Subcutaneous abdominal adipose tissue (tissue), 5 donors: ENCODE data around the gene ABHD12B.
A peak's percentile ranks its signal among the peaks of the same experiment; 100 is the strongest.

Experiments
- H3K27ac ChIP-seq: one replicate; pipeline ENCODE4 v1.7.0; 2013; ENCODE audit warnings: low read depth, mild to moderate bottlenecking, inconsistent platforms, low read length, moderate library complexity
- H3K27me3 ChIP-seq, 5 donors: one replicate each; pipeline ENCODE4 v1.7.0; 2013; ENCODE audit warnings: low read length in 5 of 5, inconsistent platforms in 1 of 5; ENCODE audit not compliant: control insufficient read depth in 5 of 5, insufficient read depth in 4 of 5
- H3K36me3 ChIP-seq, 5 donors: one replicate each; pipeline ENCODE4 v1.7.0; 2013; ENCODE audit warnings: low read length in 5 of 5; ENCODE audit not compliant: control insufficient read depth in 5 of 5, insufficient read depth in 5 of 5
- H3K4me1 ChIP-seq, 5 donors: one replicate each; pipeline ENCODE4 v1.7.0; 2013; ENCODE audit warnings: low read length in 5 of 5, mild to moderate bottlenecking in 3 of 5, moderate library complexity in 1 of 5; ENCODE audit not compliant: control insufficient read depth in 5 of 5, insufficient read depth in 5 of 5
- H3K4me3 ChIP-seq, 5 donors: one replicate each; pipeline ENCODE4 v1.7.0; 2013; ENCODE audit warnings: low read length in 5 of 5, low read depth in 1 of 5
- H3K9ac ChIP-seq, 5 donors: one replicate each; pipeline ENCODE4 v1.7.0; 2013; ENCODE audit warnings: low read length in 5 of 5, mild to moderate bottlenecking in 4 of 5, moderate library complexity in 3 of 5
- H3K9me3 ChIP-seq, 5 donors: one replicate each; pipeline ENCODE4 v1.7.0; 2013; ENCODE audit warnings: low read length in 5 of 5; ENCODE audit not compliant: control insufficient read depth in 5 of 5
- donor health status: healthy.
- donor health status: healthy.
- donor health status: healthy.
- donor health status: healthy.
- donor health status: healthy.

The ABHD12B gene

GRCh38 chr14:50839048-50839447 is 32.8 kb upstream of the ABHD12B start:
- no peak overlapping the region for H3K4me3 ChIP-seq
- no peak overlapping the region for H3K9ac ChIP-seq
- no peaks in the 10 kb centered on the region for H3K36me3 ChIP-seq
- H3K9me3 ChIP-seq: no peaks in the 10 kb centered on the region
- H3K27me3 ChIP-seq: peaks cover 0 to 3% (median 0%) of the 10 kb centered on the region in 5 donors
- H3K4me1 ChIP-seq: no peaks in the 10 kb centered on the region
- H3K27ac ChIP-seq: no peak overlapping the region

DNA sequence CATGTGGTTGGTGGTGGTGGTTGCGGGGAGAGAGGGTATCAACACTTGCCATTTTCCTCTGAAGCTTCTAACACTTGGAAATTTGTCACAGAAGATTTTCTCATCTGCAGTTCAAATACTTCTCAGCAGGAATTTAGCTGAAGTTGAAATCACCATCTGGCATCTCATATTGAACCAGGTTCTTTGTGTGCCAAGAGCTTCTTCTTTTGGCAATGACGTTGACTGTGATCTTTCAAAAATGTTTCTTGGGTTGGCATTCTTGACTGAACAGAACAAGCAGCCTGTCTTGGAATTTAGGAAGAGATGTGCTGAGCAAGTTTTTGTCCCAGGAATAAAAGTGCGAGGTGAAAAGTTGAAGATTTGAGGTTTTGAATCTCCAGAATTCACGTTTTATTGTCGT is 32.2 kb upstream of the ABHD12B start:
- no peaks in the 10 kb centered on the region for H3K4me1 ChIP-seq
- peaks cover 0 to 3% (median 0%) of the 10 kb centered on the region in 5 donors for H3K27me3 ChIP-seq
- no peak overlapping the region for H3K9ac ChIP-seq
- no peak overlapping the region for H3K27ac ChIP-seq
- no peak overlapping the region for H3K4me3 ChIP-seq
- no peaks in the 10 kb centered on the region for H3K9me3 ChIP-seq
- no peaks in the 10 kb centered on the region for H3K36me3 ChIP-seq

GRCh38 chr14:50844391-50844790 is 27.5 kb upstream of the ABHD12B start:
- H3K4me1 ChIP-seq: no peaks in the 10 kb centered on the region

GRCh38 chr14:50845166-50845565 is 26.7 kb upstream of the ABHD12B start:
- Histone ChIP-seq H3K4me3 (no peak overlapping the region), H3K27ac (no peak overlapping the region), H3K9ac (no peak overlapping the region), H3K36me3 (no peaks in the 10 kb centered on the region), H3K4me1 (no peaks in the 10 kb centered on the region), H3K9me3 (no peaks in the 10 kb centered on the region), H3K27me3 (no peaks in the 10 kb centered on the region)

More at GRCh38 chr14:50844391-50844790, 27.5 kb upstream of the ABHD12B start:
- Histone ChIP-seq H3K4me3 (no peak overlapping the region), H3K27ac (no peak overlapping the region), H3K36me3 (no peaks in the 10 kb centered on the region), H3K27me3 (no peaks in the 10 kb centered on the region), H3K9ac (no peak overlapping the region), H3K9me3 (no peaks in the 10 kb centered on the region)

DNA sequence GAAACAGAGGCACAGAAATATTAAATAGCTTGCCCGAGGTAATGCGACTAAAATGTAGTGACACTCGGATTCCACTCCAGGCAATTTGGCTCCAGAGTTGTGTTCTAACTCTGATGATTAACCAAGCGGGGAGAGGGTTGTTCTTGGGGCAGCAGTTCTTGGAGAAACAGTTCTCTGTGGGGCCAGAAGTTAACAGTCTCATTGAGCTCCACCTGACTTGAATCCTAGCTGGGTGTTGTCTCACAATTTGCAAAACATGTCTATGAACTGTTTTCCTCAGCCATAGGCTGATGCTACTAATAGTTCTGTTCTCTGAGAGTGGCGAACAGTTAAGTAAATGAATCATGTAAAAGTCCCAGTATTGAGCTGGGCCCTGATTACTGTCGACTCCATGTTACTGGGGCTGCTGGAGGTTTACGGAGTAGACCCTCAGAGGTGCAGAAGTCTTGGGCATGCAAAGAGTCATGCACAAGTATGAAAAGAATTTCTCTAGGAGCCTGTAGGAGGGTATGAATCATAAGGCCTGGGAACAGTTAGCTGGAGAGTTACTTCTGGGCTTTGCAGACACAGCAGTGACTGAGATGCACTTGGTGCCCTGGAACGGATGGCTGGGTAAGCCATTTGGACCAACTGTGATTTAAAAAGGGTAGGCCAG is 25.5 kb upstream of the ABHD12B start:
- no peak overlapping the region for H3K9ac ChIP-seq
- H3K27ac ChIP-seq: no peak overlapping the region
- H3K36me3 ChIP-seq: no peaks in the 10 kb centered on the region
- no peaks in the 10 kb centered on the region for H3K9me3 ChIP-seq
- H3K4me3 ChIP-seq: no peak overlapping the region
- no peaks in the 10 kb centered on the region for H3K4me1 ChIP-seq
- H3K27me3 ChIP-seq: no peaks in the 10 kb centered on the region

DNA sequence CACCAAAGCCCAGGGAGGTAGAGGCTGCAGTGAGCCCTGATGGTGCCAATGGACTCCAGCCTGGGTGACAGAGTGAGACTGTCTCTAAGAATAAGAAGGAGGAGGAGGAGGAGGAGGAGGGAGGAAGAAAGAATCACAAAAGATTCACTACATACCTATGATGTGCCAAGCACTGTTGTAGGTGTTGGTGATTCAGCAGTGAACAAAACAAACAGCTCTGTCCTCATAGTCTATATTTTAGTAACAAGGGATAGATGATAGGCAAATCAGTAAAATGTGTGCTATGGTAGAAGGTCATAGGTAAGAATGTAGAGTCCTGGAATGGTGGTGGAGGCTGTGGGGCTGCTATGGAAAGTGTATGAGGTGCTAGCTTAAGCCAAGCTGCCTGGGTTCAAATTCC is 18.0 kb upstream of the ABHD12B start:
- Histone ChIP-seq H3K36me3 (no peaks in the 10 kb centered on the region), H3K9ac (no peak overlapping the region), H3K27ac (no peak overlapping the region), H3K4me3 (no peak overlapping the region), H3K27me3 (no peaks in the 10 kb centered on the region), H3K9me3 (no peaks in the 10 kb centered on the region), H3K4me1 (no peaks in the 10 kb centered on the region)

DNA sequence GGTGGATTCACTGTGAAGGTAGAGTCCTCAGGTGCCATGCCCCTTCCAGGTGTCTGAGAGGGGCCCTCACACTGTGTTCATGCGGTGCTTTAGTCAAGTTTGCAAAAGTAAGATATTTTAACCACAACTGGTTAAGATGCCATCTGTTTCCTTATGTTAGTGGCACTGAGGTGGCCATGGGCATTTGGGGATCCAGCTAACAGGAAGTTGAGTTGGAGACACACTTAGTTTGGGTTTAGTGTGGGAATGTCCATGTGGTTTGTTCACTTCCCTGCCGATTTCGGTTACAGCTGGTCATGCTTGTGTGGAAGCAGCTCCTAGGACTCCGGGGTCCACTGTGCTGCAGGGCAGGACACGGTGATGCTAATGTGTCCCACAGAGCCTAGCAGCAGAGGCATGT is 17.3 kb upstream of the ABHD12B start:
- Histone ChIP-seq H3K9ac (no peak overlapping the region), H3K36me3 (no peaks in the 10 kb centered on the region), H3K4me1 (peaks cover 0 to 4% (median 3%) of the 10 kb centered on the region in 5 donors), H3K27ac (no peak overlapping the region), H3K9me3 (no peaks in the 10 kb centered on the region), H3K4me3 (no peak overlapping the region), H3K27me3 (no peaks in the 10 kb centered on the region)

- Histone ChIP-seq H3K27ac (no peak overlapping the region), H3K9me3 (no peaks in the 10 kb centered on the region), H3K27me3 (no peaks in the 10 kb centered on the region), H3K4me1 (peaks cover 0 to 13% (median 10%) of the 10 kb centered on the region in 5 donors), H3K36me3 (no peaks in the 10 kb centered on the region), H3K4me3 (no peak overlapping the region), H3K9ac (no peak overlapping the region)
Measured at GRCh38 chr14:50855558-50855957, 16.3 kb upstream of the ABHD12B start.

GRCh38 chr14:50856660-50857059 is 15.2 kb upstream of the ABHD12B start:
- Histone ChIP-seq H3K9ac (no peak overlapping the region), H3K9me3 (no peaks in the 10 kb centered on the region), H3K27me3 (no peaks in the 10 kb centered on the region), H3K4me3 (no peak overlapping the region), H3K4me1 (peaks cover 0 to 14% (median 10%) of the 10 kb centered on the region in 5 donors), H3K27ac (no peak overlapping the region), H3K36me3 (no peaks in the 10 kb centered on the region)

GRCh38 chr14:50859296-50859624 is 12.6 kb upstream of the ABHD12B start:
- H3K4me3 ChIP-seq: peak overlapping the region; percentile 60 to 87 (median 78)
- H3K36me3 ChIP-seq: no peaks in the 10 kb centered on the region
- H3K9me3 ChIP-seq: no peaks in the 10 kb centered on the region
- peak overlapping the region in 2 of 5 donors; percentile 72 to 73 for H3K9ac ChIP-seq
- H3K4me1 ChIP-seq: peaks cover 0 to 14% (median 10%) of the 10 kb centered on the region in 5 donors
- H3K27ac ChIP-seq: no peak overlapping the region
- no peaks in the 10 kb centered on the region for H3K27me3 ChIP-seq
